BLaER1 (cell line): ENCODE results near the gene CTSE.
"Not testable (repeated sequence)": the region's sequence is repeated elsewhere in the genome, so short reads cannot be mapped to it uniquely, and the experiment has no call there.

Source experiments
- H3K27ac ChIP-seq: shearing (Covaris generic); formaldehyde crosslinking; 2 replicates; pipeline ENCODE4 v1.8.1; 2022
- H3K27me3 ChIP-seq: shearing (Covaris generic); formaldehyde crosslinking; 2 replicates; pipeline ENCODE4 v1.8.1; 2022
- H3K36me3 ChIP-seq: shearing (Covaris generic); formaldehyde crosslinking; 2 replicates; pipeline ENCODE4 v1.8.1; 2022
- H3K4me1 ChIP-seq: shearing (Covaris generic); formaldehyde crosslinking; 2 replicates; pipeline ENCODE4 v1.8.1; 2022
- H3K4me2 ChIP-seq: shearing (Covaris generic); formaldehyde crosslinking; 2 replicates; pipeline ENCODE4 v1.8.1; 2022
- H3K4me3 ChIP-seq: shearing (Covaris generic); formaldehyde crosslinking; 2 replicates; pipeline ENCODE4 v1.8.1; 2022
- H3K9ac ChIP-seq: shearing (Covaris generic); formaldehyde crosslinking; 2 replicates; pipeline ENCODE4 v1.8.1; 2022
- H3K9me3 ChIP-seq: shearing (Covaris generic); formaldehyde crosslinking; 2 replicates; pipeline ENCODE4 v1.8.1; 2022
- H4K20me1 ChIP-seq: shearing (Covaris generic); formaldehyde crosslinking; 2 replicates; pipeline ENCODE4 v1.8.1; 2022
- Cebpa-rat ChIP-seq: shearing (Covaris generic); IDR thresholded peaks from 2 replicates; pipeline ENCODE4 v1.8.1; 2022

The CTSE gene

DNA sequence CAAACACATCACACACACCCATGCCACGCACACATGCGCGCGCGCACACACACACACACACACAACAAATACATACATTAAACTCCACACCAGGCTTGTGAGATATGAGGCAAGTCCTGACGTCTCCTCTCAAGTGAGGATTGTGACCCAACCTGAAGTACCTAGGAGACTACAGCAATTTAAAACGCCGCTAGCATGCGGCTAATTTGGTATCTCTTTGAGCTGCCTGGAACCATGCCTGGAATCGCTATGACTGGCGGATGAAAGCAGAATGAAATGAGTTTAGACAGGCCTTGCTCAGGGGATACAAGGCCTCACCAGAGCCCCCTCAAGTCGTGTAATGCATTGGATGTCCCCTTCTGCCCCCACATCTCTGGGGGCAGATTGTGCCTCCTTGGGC lies 18.9 kb downstream of the CTSE start:
- no peaks in the 10 kb centered on the region for H3K9me3 ChIP-seq
- no peak overlapping the region for H3K9ac ChIP-seq
- no peaks in the 10 kb centered on the region for H4K20me1 ChIP-seq
- H3K36me3 ChIP-seq, result no peaks in the 10 kb centered on the region
- no peaks in the 10 kb centered on the region for H3K27me3 ChIP-seq
- no peak for TF ChIP-seq Cebpa-rat
- H3K27ac ChIP-seq, result no peak overlapping the region
- no peaks in the 10 kb centered on the region for H3K4me1 ChIP-seq
- no peak overlapping the region for H3K4me2 ChIP-seq
- H3K4me3 ChIP-seq, result no peak overlapping the region

- H3K4me3 ChIP-seq, result no peak overlapping the region
- H3K4me2 ChIP-seq, result no peak overlapping the region
- H3K27ac ChIP-seq, result no peak overlapping the region
These were observed 19.6 kb downstream of the CTSE start for GRCh38 chr1:206003854-206004800.

GRCh38 chr1:206002871-206003801 lies 20.6 kb downstream of the CTSE start, which contains the start of gene RAB7B:
RAB7B (minus strand) TSS chr1:206003395; CDS start chr1:205994135, 9,260 bp downstream.
- Histone ChIP-seq H3K9me3 (no peaks in the 10 kb centered on the region), H3K9ac (no peak within 1 kb of the TSS), H3K4me2 (no peak within 1 kb of the TSS), H3K4me1 (no peaks in the 10 kb centered on the region), H3K27me3 (no peaks in the 10 kb centered on the region), H3K4me3 (no peak within 1 kb of the TSS), H3K27ac (no peak within 1 kb of the TSS), H4K20me1 (no peaks in the 10 kb centered on the region), H3K36me3 (no peaks in the 10 kb centered on the region)
- no peak for TF ChIP-seq Cebpa-rat

More at GRCh38 chr1:206003854-206004800, 19.6 kb downstream of the CTSE start:
- H3K4me1 ChIP-seq, result no peaks in the 10 kb centered on the region
- H3K9ac ChIP-seq, result no peak overlapping the region
- no peaks in the 10 kb centered on the region for H3K9me3 ChIP-seq
- TF ChIP-seq Cebpa-rat, result no peak
- no peaks in the 10 kb centered on the region for H4K20me1 ChIP-seq
- no peaks in the 10 kb centered on the region for H3K27me3 ChIP-seq
- no peaks in the 10 kb centered on the region for H3K36me3 ChIP-seq

DNA sequence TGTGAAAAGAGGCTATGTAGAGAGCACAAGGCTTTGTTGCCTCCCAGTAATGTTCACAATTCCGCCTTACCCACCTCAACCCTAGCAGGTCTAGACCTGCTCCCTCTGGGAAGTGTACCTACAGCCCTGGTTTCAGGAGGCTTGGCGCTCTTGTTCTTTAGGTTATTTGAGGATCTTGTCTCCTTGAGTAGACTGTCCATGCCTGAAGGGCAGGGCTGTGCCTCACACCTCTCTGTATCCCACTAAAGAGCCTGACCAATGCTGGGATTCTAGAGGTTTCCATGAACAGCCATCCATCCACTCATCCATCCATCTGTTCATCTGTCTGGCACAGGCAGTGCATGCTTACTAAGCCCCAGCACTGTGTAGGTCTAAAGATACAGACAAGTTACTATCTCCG lies 21.5 kb downstream of the CTSE start:
- H3K4me3 ChIP-seq, result no peak overlapping the region
- H3K36me3 ChIP-seq, result no peaks in the 10 kb centered on the region
- no peak overlapping the region for H3K4me2 ChIP-seq
- peaks cover 9% of the 10 kb centered on the region; the same call in 1 of the 2 replicates for H3K9me3 ChIP-seq
- no peak for TF ChIP-seq Cebpa-rat
- H3K9ac ChIP-seq, result no peak overlapping the region
- no peaks in the 10 kb centered on the region for H4K20me1 ChIP-seq
- no peaks in the 10 kb centered on the region for H3K4me1 ChIP-seq
- H3K27ac ChIP-seq, result no peak overlapping the region
- H3K27me3 ChIP-seq, result no peaks in the 10 kb centered on the region

DNA sequence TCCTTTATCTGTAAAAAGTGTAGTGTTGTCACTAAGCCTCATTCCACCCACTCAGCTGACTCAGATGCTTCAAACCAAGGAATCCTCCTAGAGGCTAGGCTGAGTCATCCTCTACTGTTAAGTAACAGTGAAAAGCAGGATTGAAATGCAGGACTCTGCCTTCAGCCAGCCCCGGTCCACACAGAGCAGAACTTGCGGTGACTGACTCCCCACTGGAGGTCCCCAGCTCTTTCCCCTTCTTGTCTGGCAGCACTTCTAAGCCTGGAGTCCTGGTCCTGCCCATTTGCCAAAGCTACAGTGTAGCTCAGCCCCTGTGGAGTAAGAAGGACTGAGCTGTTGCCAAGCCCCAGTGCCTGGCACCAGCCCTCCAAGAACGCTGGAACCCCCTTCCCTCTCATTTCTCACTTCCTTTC lies 22.2 kb downstream of the CTSE start:
- no peak overlapping the region for H3K9ac ChIP-seq
- H3K4me2 ChIP-seq, result no peak overlapping the region
- no peaks in the 10 kb centered on the region for H4K20me1 ChIP-seq
- no peak overlapping the region for H3K27ac ChIP-seq
- no peaks in the 10 kb centered on the region for H3K36me3 ChIP-seq
- H3K4me3 ChIP-seq, result no peak overlapping the region
- TF ChIP-seq Cebpa-rat, result no peak
- peaks cover 16% of the 10 kb centered on the region for H3K9me3 ChIP-seq
- peaks cover 6% of the 10 kb centered on the region for H3K4me1 ChIP-seq
- no peaks in the 10 kb centered on the region for H3K27me3 ChIP-seq

GRCh38 chr1:206000641-206001339 lies 22.9 kb downstream of the CTSE start:
- Histone ChIP-seq H3K36me3 (no peaks in the 10 kb centered on the region), H3K4me2 (no peak overlapping the region), H3K27ac (no peak overlapping the region), H4K20me1 (no peaks in the 10 kb centered on the region), H3K4me3 (no peak overlapping the region), H3K9ac (no peak overlapping the region), H3K9me3 (peaks cover 20% of the 10 kb centered on the region), H3K4me1 (peaks cover 7% of the 10 kb centered on the region), H3K27me3 (no peaks in the 10 kb centered on the region)
- no peak for TF ChIP-seq Cebpa-rat

- no peak for TF ChIP-seq Cebpa-rat
- H3K9me3 ChIP-seq, result peaks cover 20% of the 10 kb centered on the region
- peaks cover 7% of the 10 kb centered on the region for H3K4me1 ChIP-seq
- no peak overlapping the region for H3K9ac ChIP-seq
- no peak overlapping the region for H3K4me2 ChIP-seq
- no peak overlapping the region for H3K27ac ChIP-seq
- no peaks in the 10 kb centered on the region for H4K20me1 ChIP-seq
- no peak overlapping the region for H3K4me3 ChIP-seq
- no peaks in the 10 kb centered on the region for H3K27me3 ChIP-seq
- H3K36me3 ChIP-seq, result no peaks in the 10 kb centered on the region
These were observed 25.0 kb downstream of the CTSE start for GRCh38 chr1:205998457-205999241.

GRCh38 chr1:205996641-205997040 lies 27.1 kb downstream of the CTSE start:
- not testable (repeated sequence) for H3K4me3 ChIP-seq

DNA sequence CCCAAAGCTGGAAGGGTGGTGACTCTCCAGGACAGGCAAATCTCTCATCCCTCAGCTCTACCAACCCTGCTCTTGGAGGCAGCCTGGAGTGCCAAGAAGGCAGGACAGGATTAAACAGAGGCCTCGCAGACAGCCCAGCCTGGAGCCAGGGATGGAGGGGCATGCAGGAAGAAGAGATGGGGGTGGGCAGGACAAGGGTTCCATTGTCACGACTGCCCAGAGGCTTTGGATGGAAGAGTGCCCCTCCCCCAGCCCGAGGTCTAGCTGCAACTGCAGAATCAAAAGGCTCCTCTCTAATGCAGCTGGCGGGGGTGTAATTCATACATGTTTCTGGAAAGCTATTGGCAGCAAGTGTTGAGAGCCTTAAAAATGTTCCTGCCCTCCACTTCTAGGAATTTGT lies 29.3 kb downstream of the CTSE start:
- no peak overlapping the region for H3K4me3 ChIP-seq
- H3K27ac ChIP-seq, result no peak overlapping the region
- no peak overlapping the region for H3K4me2 ChIP-seq
- TF ChIP-seq Cebpa-rat, result no peak
- no peaks in the 10 kb centered on the region for H4K20me1 ChIP-seq
- H3K4me1 ChIP-seq, result peaks cover 14% of the 10 kb centered on the region
- H3K9ac ChIP-seq, result no peak overlapping the region
- peaks cover 20% of the 10 kb centered on the region for H3K9me3 ChIP-seq
- no peaks in the 10 kb centered on the region for H3K36me3 ChIP-seq
- H3K27me3 ChIP-seq, result no peaks in the 10 kb centered on the region

More at GRCh38 chr1:205996641-205997040, 27.1 kb downstream of the CTSE start:
- not testable (repeated sequence) for H3K4me1 ChIP-seq, H3K9ac ChIP-seq, H3K27ac ChIP-seq, H3K4me2 ChIP-seq, H3K36me3 ChIP-seq, H4K20me1 ChIP-seq, H3K27me3 ChIP-seq
- H3K9me3 ChIP-seq, result peaks cover 20% of the 10 kb centered on the region
